GF-D8 (cell line): ENCODE measurements around the gene TMEM200A.

Experiments
- DNase-seq: peaks from one replicate; lab custom pipeline; 2025; lab: John Stamatoyannopoulos, UW

The TMEM200A gene

DNA sequence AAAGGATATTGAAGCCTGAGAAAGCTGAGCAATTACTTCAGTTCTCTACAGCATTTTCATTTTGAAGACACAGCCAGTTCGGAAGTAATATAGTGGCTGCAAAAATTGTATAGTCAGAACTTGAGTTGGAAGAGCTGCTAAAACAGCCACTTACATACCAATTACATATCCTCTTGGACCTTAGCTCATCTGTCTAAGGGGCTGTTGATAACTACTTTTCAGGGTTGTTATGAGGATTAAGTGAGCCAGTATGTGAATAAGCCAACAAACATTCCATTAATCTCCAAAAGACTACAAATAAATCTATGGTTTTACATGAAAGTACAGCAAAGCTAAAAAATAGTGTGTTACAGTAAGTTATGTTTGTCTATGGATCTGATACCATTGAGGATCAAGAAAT lies 59.7 kb downstream of the TMEM200A start:
- no peak for DNase-seq

DNA sequence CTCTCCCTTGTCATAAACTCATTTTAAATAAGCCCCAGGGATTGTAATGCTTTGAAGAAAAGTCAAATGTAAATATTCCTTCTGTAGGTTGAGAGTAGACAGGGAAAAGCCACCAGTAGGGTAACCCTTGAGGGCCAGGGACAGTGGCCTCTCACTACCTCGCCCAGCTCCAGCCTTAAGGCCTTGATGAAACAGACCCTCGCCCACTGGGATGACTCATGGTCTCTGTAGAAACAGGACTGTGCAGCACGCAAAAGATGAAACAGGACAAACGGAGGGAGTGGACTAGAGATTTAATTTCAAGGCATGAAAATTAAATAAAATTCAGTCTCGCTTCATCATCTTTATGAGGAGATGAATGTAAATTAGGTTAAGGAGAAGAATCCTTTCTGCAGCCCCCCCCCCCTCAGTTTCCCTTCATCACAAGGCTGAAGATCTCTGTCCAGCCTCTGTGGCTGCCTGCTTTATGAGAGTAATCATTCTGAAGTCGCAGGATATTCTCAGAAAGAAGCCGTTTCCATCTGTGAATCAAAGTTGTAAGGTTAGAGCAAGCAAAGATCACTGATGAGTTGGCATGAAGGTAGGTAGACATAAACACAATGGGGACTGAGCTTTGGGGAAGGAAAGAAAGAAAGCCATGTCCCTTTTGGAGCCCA lies 60.4 kb downstream of the TMEM200A start:
- no peak for DNase-seq

DNA sequence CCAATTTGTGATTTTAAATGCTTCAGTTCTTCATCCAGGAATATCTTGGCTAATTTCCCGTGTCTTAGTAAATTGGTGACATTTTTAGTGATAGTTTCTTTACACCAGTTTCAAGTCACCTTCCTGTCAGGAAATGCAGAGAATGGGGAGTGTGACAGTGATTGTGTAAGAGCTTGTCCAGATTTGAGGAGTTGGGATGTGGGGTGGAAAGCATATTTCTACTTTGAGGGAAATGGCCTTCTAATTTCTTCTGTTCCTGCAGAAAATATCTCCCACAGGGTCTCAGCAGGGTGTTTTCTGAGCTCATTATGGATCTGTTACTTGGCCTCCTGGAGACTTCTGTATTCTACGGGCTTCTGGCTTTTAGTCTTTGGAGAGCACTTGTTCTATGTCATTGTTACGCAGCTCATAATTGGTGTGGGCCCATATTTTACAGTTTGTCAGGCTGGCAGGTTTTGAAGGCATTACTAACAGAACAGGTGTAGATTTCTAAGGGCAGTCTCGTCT lies 65.6 kb downstream of the TMEM200A start:
- DNase-seq: no peak

DNA sequence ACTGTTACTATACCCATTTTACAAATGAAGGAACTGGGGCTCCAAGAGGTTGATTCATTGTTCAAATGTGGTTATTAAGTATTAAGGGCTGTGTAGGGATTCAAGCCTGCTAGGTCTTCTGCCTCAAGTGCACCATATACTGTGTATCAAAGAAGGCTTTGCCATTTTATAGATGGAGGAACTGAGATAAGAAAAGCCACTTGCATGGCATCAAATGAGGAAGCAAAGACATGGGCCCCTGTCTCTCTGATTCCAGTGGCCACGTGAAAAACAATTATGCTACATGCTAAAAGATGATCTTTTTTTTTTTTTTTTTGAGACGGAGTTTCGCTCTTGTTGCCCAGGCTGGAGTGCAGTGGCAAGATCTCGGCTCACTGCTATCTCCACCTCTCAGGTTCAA lies 67.0 kb downstream of the TMEM200A start:
- no peak for DNase-seq

DNA sequence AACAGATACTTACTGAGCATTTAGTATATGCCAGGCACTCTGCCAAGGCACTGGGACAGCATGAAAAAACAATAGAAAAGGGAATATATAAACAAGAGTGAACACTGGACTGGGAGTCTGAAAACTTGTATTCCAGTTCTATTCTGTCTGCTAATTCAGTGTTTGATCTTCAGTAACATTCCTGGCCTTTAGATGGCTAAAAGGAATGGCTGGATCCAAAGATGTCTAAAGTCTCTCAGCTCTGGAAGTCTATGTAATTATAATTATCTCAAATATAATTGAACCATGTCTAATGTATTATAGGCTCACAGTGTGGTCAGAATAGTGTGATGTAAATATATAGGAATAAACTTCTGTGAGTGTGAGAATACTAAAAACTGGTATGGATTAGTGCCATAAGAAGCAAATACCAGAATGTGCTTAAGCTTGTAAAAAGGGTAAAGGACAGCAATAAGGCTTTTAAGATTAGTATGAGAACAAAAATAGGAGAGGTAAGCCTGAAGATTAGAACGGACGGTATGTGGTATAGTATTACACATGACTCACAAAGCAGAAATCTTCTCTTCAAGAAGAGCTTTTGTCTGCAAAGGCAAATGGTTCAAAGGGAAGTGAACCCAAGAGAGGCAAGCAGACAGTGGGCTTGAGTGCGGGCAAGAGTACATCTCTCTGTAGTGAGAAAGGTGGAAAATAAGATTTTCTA lies 68.5 kb downstream of the TMEM200A start:
- DNase-seq: no peak

DNA sequence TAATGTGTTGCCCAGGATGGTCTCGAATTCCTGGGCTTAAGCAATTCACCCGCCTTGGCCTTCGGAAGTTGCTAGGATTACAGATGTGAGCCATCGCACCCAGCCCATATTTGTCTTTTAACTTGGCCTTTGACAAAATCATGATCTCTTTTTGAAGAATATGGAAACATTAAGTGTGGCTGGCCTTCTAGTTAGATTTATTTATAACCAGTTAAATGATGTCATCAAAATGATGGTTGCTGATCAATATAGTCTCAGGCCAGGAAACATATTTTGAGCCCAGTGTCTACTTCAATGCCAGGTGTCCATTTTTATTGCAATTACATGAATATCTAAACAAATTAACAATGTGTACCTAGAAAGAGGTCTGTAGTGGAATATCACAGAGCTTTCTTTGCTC lies 69.4 kb downstream of the TMEM200A start:
- DNase-seq: no peak

DNA sequence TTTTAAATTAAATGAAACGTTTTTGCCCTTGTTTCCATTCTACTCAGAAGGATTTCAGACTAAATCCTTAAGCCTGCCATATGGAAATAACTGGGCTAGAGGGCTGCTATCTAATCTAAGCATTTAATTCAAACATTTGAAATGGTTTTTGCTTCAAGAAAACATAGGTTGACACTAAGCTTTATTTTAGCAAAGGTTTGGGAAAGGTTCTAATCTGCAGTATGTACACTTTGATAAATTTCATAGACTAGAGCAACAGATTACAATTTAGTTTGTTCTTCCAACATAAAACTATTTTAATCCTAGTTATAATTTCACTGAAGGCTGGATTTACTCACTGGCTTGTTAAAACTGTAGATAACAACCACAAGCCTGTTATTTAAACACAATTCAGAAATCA lies 72.1 kb downstream of the TMEM200A start:
- DNase-seq: no peak

DNA sequence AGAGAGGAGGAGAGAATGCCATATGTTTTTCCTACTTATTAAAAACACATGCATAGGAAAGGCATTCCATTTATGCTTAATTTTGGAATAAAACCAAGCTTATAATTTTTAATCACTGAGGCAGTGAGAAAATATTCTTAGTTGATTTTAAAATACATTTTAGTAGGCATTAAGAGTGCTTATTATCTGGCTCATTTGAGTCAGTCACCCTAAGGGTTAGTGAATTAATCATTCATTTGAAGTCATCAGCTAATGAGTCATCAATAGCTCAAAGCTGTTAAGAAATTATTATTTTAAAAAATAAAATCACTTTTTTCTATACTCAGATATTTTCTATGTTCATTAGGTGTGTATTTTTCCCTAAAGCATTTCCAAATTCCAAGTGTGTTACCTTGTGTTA lies 81.6 kb downstream of the TMEM200A start:
- no peak for DNase-seq

DNA sequence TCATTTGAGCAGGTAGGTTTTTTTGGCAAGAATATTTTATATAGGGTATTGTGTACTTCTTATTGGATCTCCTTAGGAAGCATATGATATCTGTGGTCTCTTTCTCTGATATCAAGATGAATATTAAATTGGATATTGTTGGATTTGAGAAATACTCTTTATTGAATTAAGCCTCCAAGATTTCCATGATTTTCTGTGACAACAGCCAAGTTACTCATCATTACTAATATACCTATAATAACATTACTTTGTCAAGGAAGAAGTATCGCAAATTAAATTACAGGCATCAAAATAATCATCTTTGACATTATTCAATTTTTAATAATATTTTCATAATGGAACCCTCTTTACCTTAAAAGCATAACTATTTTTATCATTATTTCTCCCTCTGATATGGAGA lies 86.5 kb downstream of the TMEM200A start:
- no peak for DNase-seq

DNA sequence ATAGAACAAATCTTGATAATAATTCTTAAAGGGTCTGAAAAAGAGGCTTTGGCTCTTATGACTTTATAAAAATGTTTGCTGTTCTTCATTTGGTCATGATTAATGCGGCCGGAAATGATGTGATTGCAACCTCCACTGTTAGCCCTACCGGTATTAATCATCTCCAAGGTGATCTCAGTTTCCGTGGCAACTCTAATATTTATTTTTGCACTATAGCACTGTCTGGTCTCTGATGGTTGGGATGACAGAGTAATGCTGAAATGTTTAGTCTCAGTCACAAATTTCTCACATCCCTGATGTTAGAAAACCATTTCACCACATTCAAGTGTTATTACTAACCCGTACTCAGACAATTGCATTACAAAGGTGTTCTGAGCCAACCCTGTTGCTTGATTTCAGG lies 87.4 kb downstream of the TMEM200A start:
- DNase-seq: no peak

DNA sequence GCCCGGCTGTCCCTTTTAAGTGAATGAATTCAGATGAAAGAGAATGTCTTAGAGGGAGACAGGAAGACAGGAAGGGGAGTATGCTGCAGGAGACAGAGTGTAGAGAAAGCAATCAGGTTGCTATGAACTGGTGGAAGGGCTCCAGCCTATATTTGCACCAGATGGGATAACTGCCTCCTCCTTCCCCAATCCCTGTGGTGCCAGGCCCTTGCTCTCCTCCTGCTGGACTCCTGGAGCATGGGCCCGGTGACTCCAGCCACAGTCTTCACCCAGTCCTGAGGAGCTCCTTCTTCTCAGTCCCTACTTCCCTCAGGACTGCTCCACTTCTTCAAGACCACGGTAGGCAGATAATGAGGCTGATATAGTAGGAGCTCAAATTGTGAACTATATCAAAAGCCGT lies 91.8 kb downstream of the TMEM200A start:
- no peak for DNase-seq

DNA sequence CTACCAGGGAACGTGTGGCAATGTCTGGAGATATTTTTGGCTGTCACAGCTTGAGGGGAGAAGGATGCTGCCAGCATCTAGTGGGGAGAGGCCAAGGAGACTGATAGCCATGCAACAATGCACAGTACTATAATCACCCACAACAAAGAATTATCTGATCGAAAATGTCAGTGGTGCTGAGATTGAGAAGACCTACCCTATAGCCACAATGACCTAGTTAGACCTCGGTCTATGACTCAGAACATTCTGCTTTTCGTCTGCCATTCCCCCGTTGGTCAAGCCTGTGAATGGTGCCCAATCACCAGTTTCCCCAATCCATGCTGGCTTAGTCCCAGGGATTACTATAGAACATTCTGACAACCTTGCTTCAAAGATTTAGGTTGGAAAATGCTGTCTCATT lies 93.5 kb downstream of the TMEM200A start:
- no peak for DNase-seq

DNA sequence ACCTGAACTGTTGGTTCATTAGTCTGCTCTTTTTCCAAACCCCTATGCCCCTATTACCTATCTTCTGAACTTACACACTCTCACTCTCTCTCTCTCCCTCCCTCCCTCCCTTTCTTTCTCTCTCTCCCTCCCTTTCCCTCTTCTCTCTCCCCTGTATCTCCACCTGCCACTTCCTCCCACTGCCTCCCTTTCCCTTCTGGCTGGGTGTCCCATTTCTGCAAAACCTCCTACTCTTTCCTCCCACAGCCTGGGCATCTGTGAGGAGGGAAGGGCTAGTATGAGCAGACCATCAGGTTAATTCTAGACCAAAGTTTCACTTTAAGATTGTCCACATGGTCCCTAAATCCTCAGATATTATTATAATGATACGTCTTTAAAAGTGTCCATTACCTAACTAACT lies 95.1 kb downstream of the TMEM200A start:
- no peak for DNase-seq

DNA sequence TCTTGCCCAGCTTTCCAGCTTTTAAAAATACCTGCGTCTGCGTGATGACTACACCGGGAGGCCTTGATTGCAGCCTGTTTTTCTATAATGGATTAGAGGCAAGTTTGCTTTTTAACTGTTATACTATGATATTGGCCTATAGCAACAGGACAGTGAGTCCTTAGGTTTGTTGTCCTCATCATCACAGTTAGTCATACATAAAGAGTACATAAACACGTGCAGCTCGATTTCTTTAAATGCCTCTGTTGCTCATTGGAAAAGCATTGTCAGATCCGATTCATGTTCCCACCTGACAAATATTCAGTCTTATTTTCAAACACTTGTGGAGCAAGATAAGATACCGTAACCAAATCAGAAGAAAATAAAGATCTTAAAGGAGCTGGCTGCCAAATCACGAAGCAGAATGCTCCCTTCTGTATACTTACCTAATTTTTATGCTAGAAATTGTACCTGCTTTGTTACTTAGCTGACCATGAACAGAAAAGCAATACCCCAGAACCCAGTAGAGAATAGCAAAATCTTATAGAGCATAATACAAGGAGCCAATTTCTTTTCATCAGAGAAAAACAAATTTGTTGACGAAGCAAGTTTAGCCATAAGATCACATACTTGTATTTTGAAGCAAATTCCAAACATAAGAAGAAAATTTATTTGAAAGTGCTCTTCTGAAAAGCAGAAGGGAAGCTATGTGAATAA lies 100.4 kb downstream of the TMEM200A start:
- no peak for DNase-seq

DNA sequence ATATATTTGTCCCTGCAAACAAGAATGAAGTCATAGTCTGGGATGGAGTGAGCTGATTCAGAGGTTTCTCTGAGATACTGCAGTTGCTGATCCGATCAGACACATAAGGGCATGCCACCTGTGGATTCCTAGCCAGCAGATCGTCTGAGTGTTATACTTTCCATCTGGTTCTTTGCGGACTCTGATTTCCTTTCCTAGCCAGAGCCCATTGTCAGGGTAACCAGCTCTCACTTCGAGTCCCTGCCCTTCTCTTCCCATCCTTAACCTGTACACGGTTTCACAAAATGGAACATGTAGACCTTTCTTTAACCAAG lies 100.9 kb downstream of the TMEM200A start:
- DNase-seq: no peak

DNA sequence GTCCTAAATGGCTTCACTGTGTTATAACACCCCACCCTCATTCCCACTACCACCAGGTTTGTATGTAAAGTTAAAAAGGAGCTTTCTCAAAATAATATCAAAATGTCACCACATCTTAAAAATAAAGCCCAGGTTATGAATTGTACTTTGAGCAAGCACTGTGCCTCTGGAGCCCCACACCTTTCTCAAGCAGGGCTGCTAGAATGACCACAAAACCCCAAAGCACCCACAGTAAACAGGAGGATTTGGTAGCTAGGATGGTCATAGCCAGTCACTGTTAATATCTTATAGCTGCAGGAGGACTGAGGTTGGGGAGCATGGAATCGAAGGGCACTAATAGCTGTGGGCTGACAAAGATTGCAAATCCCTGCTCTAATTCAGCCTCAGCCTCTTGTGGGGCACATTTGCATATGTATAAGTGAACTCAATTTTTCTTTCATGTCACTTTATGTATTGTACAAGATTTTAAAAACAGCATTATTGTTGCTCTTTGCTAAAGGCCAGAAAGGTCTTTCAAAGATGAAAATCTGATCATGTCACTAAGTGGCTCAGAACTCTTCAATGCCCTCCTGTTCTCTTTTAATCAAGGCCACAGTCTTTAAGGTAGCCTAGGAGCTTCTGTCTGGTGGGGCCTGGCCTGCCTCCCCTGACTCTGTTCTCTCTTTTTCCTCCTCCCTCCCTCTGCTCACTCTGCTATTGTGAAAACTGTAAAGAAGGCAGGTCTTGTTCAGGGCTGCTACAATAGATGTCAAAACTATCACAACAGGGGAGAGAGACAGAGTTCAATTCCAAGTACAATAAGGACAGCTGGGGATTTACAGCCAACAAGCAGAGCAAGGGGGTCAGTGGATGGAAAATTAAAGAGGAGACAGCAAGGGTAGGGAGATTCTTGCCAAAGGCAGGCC lies 101.6 kb downstream of the TMEM200A start:
- no peak for DNase-seq

DNA sequence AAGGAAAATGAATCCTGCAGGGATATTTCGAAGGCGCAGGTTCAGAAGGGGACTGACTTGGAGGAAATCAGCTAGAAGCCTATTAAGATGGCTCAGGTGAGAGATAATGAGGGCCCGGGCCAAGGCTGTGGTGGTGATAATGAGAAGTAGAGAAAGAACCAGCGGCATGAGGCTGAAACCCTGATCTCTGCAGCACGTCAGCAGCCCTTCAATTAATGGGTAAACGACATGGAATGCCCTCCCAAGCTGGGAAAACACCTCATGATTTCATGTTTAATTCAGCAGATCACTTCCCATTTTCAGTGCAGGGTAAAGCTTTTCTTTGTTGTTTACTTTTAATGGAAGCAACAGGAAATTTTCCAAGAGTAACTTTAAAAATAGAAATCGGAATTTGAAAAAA lies 104.9 kb downstream of the TMEM200A start:
- DNase-seq: no peak

DNA sequence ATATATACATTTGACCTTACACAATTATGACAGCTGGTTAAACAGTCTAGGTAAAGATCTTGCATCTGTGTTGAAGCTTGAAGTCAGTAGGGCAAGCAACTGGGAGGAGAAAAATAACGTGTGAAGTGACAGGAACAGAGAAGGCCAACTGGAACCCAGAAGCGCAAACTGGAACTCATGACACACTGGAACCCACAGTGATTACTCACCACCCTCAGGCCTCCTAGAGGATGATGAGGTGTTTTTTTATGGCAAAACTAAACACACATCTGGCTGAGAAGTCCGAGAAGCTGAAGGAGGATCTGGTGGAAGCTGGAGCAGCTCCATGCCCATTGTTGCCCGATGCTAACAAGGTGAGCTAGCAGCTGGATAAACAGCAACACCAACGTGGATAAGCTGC lies 108.1 kb downstream of the TMEM200A start:
- DNase-seq: no peak

DNA sequence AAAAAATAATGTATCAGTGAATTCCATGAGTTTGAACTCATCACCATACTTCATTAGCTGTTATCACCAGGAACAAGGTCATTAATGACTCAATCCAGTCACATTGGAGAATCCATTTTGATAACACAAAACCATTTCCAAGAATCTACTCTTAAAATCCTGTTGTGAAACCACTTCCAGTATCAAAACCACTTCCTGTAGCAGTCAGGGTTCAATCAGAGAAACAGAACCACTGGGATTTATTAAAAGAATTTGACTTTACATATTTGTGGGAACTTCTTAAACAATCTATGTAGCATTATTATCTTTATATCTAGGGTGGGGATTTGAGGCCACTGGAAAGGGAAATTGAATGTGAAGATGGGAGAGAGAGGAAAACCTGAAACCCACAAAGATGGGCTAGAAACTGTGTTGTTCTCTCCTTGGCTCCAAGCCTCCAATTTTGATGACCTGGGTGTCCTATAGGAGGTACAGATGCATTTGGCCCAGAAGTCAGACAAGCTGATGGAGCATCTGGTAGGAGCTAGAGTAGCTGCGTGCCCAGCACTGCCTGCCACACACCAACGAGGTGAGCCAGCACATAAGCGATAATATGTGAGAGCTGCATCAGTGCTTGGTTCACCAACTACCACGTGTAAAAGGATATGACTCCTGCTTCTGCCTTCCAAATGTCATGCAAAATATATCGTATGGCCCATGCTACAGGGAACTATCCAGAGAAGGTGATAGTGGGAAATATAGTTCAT lies 117.0 kb downstream of the TMEM200A start:
- DNase-seq: no peak

DNA sequence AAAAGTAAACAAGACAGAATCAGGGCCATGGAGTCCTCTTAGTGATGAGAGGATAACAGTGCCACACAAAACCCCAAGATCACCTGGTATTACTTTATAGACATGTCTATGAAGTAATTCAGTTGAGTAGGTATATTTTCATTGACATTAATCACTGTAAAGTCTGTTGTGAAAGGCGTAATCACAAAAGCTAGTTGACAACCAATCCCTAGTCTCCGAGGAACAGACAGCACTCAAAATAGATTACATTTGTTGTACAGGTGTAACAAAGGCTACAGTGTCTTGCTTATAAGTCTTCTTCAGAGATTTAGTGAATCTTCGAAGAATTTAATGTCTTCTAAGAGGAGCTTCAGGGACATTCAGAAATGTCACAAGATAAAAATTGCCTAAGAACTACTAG lies 120.1 kb downstream of the TMEM200A start:
- DNase-seq: no peak

DNA sequence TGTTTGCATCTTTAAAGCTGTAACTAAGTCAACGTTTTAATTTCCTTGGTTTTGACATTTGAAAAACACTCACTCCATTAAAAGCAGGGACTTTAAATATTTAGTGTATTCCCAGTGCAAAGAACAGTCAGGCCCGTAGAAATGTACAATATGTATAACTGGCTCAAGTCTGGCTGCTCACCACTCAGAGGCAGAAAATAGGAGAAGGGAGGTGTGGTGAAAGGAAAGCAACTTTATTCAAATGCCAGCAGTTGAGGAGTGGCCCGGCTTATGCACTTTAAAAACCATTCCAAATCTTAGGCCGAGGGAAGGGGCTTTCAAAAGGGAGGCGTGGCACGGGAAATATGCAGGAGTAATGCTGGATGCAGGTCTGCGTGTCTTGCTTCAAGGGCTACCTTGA lies 120.6 kb downstream of the TMEM200A start:
- no peak for DNase-seq

DNA sequence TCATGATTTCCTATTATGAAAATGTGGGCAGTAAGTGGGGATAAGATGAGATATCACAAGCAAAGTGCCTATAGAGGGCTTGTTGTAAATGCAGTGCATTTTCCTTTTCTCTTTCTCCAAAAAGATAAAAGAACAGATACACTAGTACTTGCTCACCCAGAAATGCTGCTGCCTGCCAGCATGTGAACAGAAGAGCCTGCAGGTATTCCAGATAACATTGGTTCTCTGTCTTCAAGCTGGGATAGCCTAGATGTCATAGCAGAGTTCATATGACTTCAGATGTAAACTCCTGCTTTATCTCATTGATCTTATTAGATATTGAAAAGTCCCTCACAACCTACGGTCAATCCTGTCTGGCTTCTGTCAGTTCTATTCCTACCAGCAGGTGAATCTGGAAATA lies 123.7 kb downstream of the TMEM200A start:
- DNase-seq: no peak
